Measurements from ENCODE around the gene LRSAM1. TPM values are rescaled to one million over a fixed set of nuclear protein-coding genes. Genes with fewer than 3 reads are reported as not detected.
A peak's percentile ranks its signal among the peaks of the same experiment; 100 is the strongest.

The LRSAM1 gene
- total RNA-seq, 1 donor from 2014 or later, result 20.6 TPM

DNA sequence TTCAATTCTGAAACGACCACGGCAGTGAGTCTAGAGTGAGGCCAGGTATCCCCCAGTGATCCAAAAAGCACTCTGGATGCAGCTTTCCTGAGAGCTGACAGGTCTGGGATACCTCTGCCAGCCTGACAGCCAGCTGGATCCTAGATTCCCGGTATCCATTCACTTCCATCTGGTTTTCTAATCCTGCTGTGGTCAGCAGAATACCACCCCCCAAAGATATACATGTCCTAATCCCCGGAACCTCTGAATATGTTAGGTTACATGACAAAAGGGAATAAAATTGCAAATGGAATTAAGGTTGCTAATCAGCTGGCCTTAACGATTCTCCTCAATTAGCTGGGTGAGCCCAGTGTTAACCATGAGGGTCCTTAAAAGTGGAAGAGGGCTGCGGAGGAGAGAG lies 28.5 kb upstream of the LRSAM1 start:
- TF ChIP-seq CTCF (conservative IDR thresholded peaks at IDR 0.05), result no peak
- H3K9me3 Mint-ChIP-seq, result no peaks in the 10 kb centered on the region
- DNase-seq (ENCODE audit: extremely low spot score, unreplicated experiment), result no peak
- H3K4me1 Mint-ChIP-seq (ENCODE audit: unreplicated experiment), result peaks cover 35% of the 10 kb centered on the region
- H3K4me3 Mint-ChIP-seq, result peak overlapping the region; percentile 98
- H3K27me3 Mint-ChIP-seq, result no peaks in the 10 kb centered on the region
- peak overlapping the region; percentile 97 for H3K27ac Mint-ChIP-seq
- H3K36me3 Mint-ChIP-seq, result no peaks in the 10 kb centered on the region

DNA sequence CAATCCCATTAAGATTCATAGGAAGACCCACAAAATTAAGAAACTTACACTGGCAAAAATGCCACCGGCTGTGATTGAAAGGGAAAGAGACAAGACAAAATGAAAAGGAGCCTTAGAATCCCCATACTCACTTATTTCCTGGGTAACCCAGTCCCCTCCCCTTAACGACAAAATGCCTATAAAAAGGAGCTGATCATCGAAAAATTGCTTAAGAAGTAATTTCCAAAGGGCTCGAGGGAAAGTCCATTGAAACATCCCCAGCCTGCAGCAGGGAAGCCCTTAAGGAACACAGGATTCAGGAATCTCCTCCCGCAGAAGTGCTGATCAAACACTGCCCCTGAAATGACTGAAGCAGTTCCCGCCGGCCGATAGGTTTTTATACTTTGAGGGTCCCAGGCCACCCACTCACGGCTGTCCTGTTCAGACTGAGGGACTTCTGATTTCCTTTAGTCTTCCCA lies 27.8 kb upstream of the LRSAM1 start:
- no peak for DNase-seq (ENCODE audit: extremely low spot score, unreplicated experiment)
- no peaks in the 10 kb centered on the region for H3K9me3 Mint-ChIP-seq
- peak overlapping the region; percentile 98 for H3K4me3 Mint-ChIP-seq
- peak overlapping the region; percentile 97 for H3K27ac Mint-ChIP-seq
- H3K27me3 Mint-ChIP-seq, result no peaks in the 10 kb centered on the region
- peaks cover 35% of the 10 kb centered on the region for H3K4me1 Mint-ChIP-seq (ENCODE audit: unreplicated experiment)
- H3K36me3 Mint-ChIP-seq, result no peaks in the 10 kb centered on the region
- TF ChIP-seq CTCF (conservative IDR thresholded peaks at IDR 0.05), result peak; percentile 17

DNA sequence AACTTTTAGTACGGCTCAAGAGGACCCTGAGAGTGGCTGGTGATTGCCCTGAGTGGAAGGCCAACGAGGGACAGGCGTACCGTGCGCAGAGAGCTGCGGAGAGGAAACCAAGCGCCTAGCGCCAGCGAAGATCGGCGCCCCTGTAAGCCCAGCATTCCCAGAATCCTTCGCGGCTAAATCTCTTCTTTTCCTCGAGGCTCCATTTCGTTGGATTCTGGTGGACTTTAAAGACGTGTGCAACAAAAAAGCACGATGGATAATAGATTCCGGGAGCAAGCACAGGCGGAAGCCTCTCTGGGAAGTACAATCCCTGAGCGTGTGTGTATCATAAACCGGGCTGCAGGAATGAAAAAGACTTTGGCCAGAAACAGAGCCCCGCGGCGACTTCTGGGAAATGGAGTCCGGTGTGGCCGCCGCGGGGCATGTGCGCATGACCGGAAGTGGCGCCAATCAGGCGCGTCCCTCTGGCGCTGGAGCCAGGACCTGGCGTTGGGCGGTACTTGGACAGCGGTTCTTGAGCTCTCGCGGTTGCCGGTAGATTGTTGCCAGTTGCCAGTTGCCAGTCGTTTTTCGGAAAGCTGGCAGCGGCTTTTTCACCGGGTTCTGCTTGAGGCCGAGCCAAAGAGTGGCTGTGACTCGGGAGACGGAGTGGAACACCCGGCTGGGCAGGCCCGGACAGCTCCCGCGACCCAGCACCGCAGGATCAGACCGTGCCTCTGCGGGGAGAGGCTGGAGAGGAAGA lies 27.2 kb upstream of the LRSAM1 start, which contains the start of gene ZNF79:
Gene ZNF79, plus strand, starts transcription at position 449 of the 742 bp plus-strand sequence. CDS start 406 bp downstream, outside the sequence.
- H3K27me3 Mint-ChIP-seq, result no peaks in the 10 kb centered on the region
- H3K4me3 Mint-ChIP-seq, result peak within 1 kb of the TSS; percentile 98
- H3K36me3 Mint-ChIP-seq, result no peaks in the 10 kb centered on the region
- no peak for TF ChIP-seq CTCF (conservative IDR thresholded peaks at IDR 0.05)
- peaks cover 35% of the 10 kb centered on the region for H3K4me1 Mint-ChIP-seq (ENCODE audit: unreplicated experiment)
- DNase-seq (ENCODE audit: extremely low spot score, unreplicated experiment), result peak; percentile 95
- no peaks in the 10 kb centered on the region for H3K9me3 Mint-ChIP-seq
- peak within 1 kb of the TSS; percentile 97 for H3K27ac Mint-ChIP-seq

- Mint-ChIP-seq H3K9me3 (no peaks in the 10 kb centered on the region), H3K4me3 (peak overlapping the region; percentile 98), H3K27me3 (no peaks in the 10 kb centered on the region), H3K27ac (peak overlapping the region; percentile 97), H3K4me1 (ENCODE audit: unreplicated experiment) (peaks cover 35% of the 10 kb centered on the region), H3K36me3 (no peaks in the 10 kb centered on the region)
- no peak for DNase-seq (ENCODE audit: extremely low spot score, unreplicated experiment)
- TF ChIP-seq CTCF (conservative IDR thresholded peaks at IDR 0.05), result no peak
Observed at GRCh38 chr9:127424676-127424999, 26.7 kb upstream of the LRSAM1 start.

DNA sequence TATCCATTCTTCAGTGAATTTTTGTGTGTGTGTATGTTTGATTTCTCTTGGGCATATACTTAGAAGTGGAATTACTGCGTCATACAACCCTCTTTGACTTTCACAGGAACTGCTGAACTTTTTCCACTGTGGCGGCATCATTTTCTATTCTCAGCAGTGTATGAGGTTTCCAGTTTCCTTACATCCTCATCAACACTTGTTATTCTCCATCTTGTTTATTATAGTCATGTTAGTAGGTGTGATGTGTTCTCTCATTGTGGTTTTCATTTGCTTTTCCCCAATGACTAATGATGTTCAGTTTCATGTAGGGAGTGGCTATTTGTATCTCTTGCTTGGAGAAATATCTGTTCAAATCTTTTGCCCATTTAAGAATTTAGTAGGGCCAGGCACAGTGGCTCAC lies 24.6 kb upstream of the LRSAM1 start:
- no peak for TF ChIP-seq CTCF (conservative IDR thresholded peaks at IDR 0.05)
- peak overlapping the region; percentile 58 for H3K4me3 Mint-ChIP-seq
- H3K4me1 Mint-ChIP-seq (ENCODE audit: unreplicated experiment), result peaks cover 35% of the 10 kb centered on the region
- no peaks in the 10 kb centered on the region for H3K27me3 Mint-ChIP-seq
- H3K27ac Mint-ChIP-seq, result peak overlapping the region; percentile 30
- peaks cover 9% of the 10 kb centered on the region for H3K36me3 Mint-ChIP-seq
- no peaks in the 10 kb centered on the region for H3K9me3 Mint-ChIP-seq
- no peak for DNase-seq (ENCODE audit: extremely low spot score, unreplicated experiment)

All from type B pancreatic cell (in vitro differentiated cells).